GM12878 (cell line): ENCODE data around the gene GLOD5. TPM values are rescaled to one million over a fixed set of nuclear protein-coding genes. Genes with fewer than 3 reads are reported as not detected.
A peak's percentile ranks its signal among the peaks of the same experiment; 100 is the strongest.

Experiments
- BCL11A ChIP-seq: IDR thresholded peaks from 2 replicates; pipeline ENCODE4 v1.6.1; 2011; ENCODE audit warnings: low read depth, low read length
- CEBPB ChIP-seq, 2 experiments: fragments of 150-350 bp in 1 of 2; IDR thresholded peaks; 2 replicates each; pipeline ENCODE4 v1.6.1; 2012 to 2014; ENCODE audit warnings: low read depth in 2 of 2, low read length in 2 of 2, borderline replicate concordance in 1 of 2, inconsistent platforms in 1 of 2
- CHD1 ChIP-seq: IDR thresholded peaks from 2 replicates; pipeline ENCODE4 v1.6.1; 2012; ENCODE audit warnings: low read depth, low read length, improper control_type of control experiment
- CREB1 ChIP-seq: IDR thresholded peaks from 2 replicates; pipeline ENCODE4 v1.6.1; 2012; ENCODE audit warnings: low read depth, mild to moderate bottlenecking, inconsistent platforms
- DPF2 ChIP-seq: fragments of 450-650 bp; IDR thresholded peaks from 2 replicates; pipeline ENCODE4 v1.6.1; 2017; ENCODE audit warnings: mild to moderate bottlenecking
- IKZF2 ChIP-seq, 2 experiments: fragments of 450-650 bp; IDR thresholded peaks; 2 replicates each; pipeline ENCODE4 v1.6.1; 2017; ENCODE audit warnings: mild to moderate bottlenecking in 2 of 2, moderate library complexity in 2 of 2
- JUND ChIP-seq: IDR thresholded peaks from 2 replicates; pipeline ENCODE4 v1.6.1; 2012; ENCODE audit warnings: low read depth, mild to moderate bottlenecking, low read length, improper control_type of control experiment, moderate library complexity
- MTA2 ChIP-seq: fragments of 450-650 bp; IDR thresholded peaks from 2 replicates; pipeline ENCODE4 v1.6.1; 2016; ENCODE audit warnings: low read depth, mild to moderate bottlenecking, moderate library complexity
- MYB ChIP-seq: fragments of 150-350 bp; IDR thresholded peaks from 2 replicates; pipeline ENCODE4 v1.6.1; 2014; ENCODE audit warnings: mild to moderate bottlenecking, low read depth, low read length, borderline replicate concordance
- NBN ChIP-seq: fragments of 450-650 bp; IDR thresholded peaks from 2 replicates; pipeline ENCODE4 v1.6.1; 2016
- POLR2A ChIP-seq: IDR thresholded peaks from 2 replicates; pipeline ENCODE4 v1.6.1; 2011; ENCODE audit warnings: low read depth, mild to moderate bottlenecking, low read length
- POLR2AphosphoS2 ChIP-seq: IDR thresholded peaks from 2 replicates; pipeline ENCODE4 v1.6.1; 2011; ENCODE audit warnings: low read depth, mild to moderate bottlenecking, low read length, improper control_type of control experiment, moderate library complexity
- RCOR1 ChIP-seq: conservative IDR thresholded peaks from 2 replicates; pipeline ENCODE4 v1.6.1; 2012; ENCODE audit warnings: low read depth, low read length, improper control_type of control experiment
- SIX5 ChIP-seq: IDR thresholded peaks from 2 replicates; pipeline ENCODE4 v1.6.1; 2011; ENCODE audit warnings: mild to moderate bottlenecking, low read depth, low read length, moderate library complexity; ENCODE audit not compliant: severe bottlenecking
- SP1 ChIP-seq: IDR thresholded peaks from one replicate; pipeline ENCODE4 v1.6.1; 2011; ENCODE audit warnings: low read depth, low read length
- SRF ChIP-seq, 2 experiments: IDR thresholded peaks; 2 replicates each; pipeline ENCODE4 v1.6.1; 2011; ENCODE audit warnings: low read depth in 2 of 2, low read length in 2 of 2, mild to moderate bottlenecking in 1 of 2, moderate library complexity in 1 of 2
- WRNIP1 ChIP-seq: IDR thresholded peaks from 2 replicates; pipeline ENCODE4 v1.6.1; 2011; ENCODE audit warnings: low read depth, low read length, improper control_type of control experiment, borderline replicate concordance
- polyA plus RNA-seq, 11 experiments: library from polyadenylated mRNA; depleted of rRNA in 4 of 11; unstranded in 6 of 11; stranded (reverse) in 5 of 11; fragments of >200 nt; fragmentation: Nextera tagmentation in 4 of 11; fragmentation: Illumina TruSeq in 1 of 11; extraction: Ambion mirVana in 4 of 11; extraction: Trizol in 1 of 11; gene quantifications; 1 replicate in 1 of 11; 2 replicates in 10 of 11; pipeline versions ENCODE4 v1.2.1 to v1.2.3, GENCODE V29; 2011 to 2016; ENCODE audit warnings: inconsistent platforms in 2 of 11, missing spikeins in 2 of 11, low read depth in 1 of 11
- total RNA-seq, 4 experiments: library from RNA; depleted of rRNA in 3 of 4; stranded (reverse); fragments of >200 nt in 3 of 4; fragmentation: Illumina TruSeq in 1 of 4; extraction: Trizol in 1 of 4; gene quantifications; 2 replicates each; pipeline versions ENCODE4 v1.2.1 to v1.2.3, GENCODE V29; 2013 to 2021
- TF ChIP-seq, protein P1 (sequence below): IDR thresholded peaks from 2 replicates; pipeline ENCODE4 v1.6.1; 2012; ENCODE audit warnings: low read depth, low read length, improper control_type of control experiment
- TF ChIP-seq, protein P2 (sequence below): fragments of 450-650 bp; formaldehyde crosslinking; IDR thresholded peaks from 2 replicates; pipeline ENCODE4 v1.4.0; 2022; ENCODE audit warnings: mild to moderate bottlenecking, moderate library complexity
- TF ChIP-seq, protein P3 (sequence below): fragments of 450-650 bp; IDR thresholded peaks from 2 replicates; pipeline ENCODE4 v1.6.1; 2014; ENCODE audit warnings: mild to moderate bottlenecking
- TF ChIP-seq, protein P4 (sequence below): fragments of 450-650 bp; formaldehyde crosslinking; IDR thresholded peaks from 2 replicates; pipeline ENCODE4 v1.4.0; 2020; ENCODE audit warnings: mild to moderate bottlenecking, moderate library complexity
- TF ChIP-seq, protein P5 (sequence below): IDR thresholded peaks from 2 replicates; pipeline ENCODE4 v1.6.1; 2011; ENCODE audit warnings: low read depth, mild to moderate bottlenecking, low read length, moderate library complexity, borderline replicate concordance; ENCODE audit errors: extremely low read depth

The GLOD5 gene
- total and polyA plus RNA-seq, 10 of the 15 experiments (the other 5 are each of a cell fraction or from before 2014, with no cell fraction given), result not detected

DNA sequence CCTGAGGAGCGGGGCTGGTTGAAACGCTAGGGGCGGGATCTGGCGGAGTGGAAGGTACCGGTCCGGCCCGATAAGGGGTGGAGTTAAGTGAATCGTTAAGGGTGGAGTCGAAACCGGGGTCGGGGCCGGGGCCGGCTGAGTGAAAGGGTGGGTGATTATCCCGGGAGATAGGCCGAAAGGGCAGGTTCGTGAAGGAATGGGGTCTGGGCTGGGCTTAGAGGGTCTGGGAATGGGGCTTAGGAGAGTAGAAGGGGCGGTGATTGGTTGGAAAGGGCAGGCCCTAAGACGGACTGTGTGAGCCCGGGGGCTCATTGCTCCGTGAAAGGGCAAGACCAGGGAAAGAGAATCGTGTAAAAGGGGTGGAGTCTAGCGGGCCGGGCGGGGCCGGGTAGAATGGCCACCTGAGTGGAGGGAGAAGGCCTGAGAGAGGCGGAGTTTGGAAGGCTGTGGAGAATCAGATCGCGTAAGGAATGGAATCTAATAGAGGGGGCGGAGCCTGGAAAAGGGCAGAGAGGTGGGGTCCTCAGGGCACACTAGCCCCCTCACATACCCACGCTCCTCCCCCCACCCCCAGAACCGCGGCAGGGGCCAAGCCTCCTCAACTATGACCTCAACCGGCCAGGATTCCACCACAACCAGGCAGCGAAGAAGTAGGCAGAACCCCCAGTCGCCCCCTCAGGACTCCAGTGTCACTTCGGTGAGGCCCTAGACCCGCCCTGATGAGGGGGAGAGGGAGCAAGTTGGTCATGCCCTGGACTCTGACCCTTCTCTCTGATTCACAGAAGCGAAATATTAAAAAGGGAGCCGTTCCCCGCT lies 40.8 kb downstream of the GLOD5 start (continued):
- TF ChIP-seq, protein P1, sequence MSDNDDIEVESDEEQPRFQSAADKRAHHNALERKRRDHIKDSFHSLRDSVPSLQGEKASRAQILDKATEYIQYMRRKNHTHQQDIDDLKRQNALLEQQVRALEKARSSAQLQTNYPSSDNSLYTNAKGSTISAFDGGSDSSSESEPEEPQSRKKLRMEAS, result no peak
- TF ChIP-seq POLR2A, result peak; percentile 66
- TF ChIP-seq MYB, result no peak
- no peak for TF ChIP-seq WRNIP1
- TF ChIP-seq, protein P2, sequence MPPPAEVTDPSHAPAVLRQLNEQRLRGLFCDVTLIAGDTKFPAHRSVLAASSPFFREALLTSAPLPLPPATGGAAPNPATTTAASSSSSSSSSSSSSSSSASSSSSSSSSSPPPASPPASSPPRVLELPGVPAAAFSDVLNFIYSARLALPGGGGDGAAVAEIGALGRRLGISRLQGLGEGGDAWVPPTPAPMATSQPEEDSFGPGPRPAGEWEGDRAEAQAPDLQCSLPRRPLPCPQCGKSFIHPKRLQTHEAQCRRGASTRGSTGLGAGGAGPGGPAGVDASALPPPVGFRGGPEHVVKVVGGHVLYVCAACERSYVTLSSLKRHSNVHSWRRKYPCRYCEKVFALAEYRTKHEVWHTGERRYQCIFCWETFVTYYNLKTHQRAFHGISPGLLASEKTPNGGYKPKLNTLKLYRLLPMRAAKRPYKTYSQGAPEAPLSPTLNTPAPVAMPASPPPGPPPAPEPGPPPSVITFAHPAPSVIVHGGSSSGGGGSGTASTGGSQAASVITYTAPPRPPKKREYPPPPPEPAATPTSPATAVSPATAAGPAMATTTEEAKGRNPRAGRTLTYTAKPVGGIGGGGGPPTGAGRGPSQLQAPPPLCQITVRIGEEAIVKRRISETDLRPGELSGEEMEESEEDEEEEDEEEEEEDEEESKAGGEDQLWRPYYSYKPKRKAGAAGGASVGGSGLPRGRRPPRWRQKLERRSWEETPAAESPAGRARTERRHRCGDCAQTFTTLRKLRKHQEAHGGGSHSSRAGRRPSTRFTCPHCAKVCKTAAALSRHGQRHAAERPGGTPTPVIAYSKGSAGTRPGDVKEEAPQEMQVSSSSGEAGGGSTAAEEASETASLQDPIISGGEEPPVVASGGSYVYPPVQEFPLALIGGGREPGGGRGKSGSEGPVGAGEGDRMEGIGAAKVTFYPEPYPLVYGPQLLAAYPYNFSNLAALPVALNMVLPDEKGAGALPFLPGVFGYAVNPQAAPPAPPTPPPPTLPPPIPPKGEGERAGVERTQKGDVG, result no peak
- TF ChIP-seq SP1, result no peak
- TF ChIP-seq JUND, result no peak
- TF ChIP-seq CHD1, result no peak
- TF ChIP-seq CREB1, result no peak
- no peak; a peak in 1 of 4 replicates for TF ChIP-seq IKZF2 (IDR thresholded peaks at IDR 0.05)
- TF ChIP-seq SRF (IDR thresholded peaks at IDR 0.05; ENCODE audit: low read depth in 2 of 2, low read length in 2 of 2), result no peak
- no peak for TF ChIP-seq RCOR1
- TF ChIP-seq, protein P3, sequence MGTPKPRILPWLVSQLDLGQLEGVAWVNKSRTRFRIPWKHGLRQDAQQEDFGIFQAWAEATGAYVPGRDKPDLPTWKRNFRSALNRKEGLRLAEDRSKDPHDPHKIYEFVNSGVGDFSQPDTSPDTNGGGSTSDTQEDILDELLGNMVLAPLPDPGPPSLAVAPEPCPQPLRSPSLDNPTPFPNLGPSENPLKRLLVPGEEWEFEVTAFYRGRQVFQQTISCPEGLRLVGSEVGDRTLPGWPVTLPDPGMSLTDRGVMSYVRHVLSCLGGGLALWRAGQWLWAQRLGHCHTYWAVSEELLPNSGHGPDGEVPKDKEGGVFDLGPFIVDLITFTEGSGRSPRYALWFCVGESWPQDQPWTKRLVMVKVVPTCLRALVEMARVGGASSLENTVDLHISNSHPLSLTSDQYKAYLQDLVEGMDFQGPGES, result no peak
- TF ChIP-seq, protein P4, sequence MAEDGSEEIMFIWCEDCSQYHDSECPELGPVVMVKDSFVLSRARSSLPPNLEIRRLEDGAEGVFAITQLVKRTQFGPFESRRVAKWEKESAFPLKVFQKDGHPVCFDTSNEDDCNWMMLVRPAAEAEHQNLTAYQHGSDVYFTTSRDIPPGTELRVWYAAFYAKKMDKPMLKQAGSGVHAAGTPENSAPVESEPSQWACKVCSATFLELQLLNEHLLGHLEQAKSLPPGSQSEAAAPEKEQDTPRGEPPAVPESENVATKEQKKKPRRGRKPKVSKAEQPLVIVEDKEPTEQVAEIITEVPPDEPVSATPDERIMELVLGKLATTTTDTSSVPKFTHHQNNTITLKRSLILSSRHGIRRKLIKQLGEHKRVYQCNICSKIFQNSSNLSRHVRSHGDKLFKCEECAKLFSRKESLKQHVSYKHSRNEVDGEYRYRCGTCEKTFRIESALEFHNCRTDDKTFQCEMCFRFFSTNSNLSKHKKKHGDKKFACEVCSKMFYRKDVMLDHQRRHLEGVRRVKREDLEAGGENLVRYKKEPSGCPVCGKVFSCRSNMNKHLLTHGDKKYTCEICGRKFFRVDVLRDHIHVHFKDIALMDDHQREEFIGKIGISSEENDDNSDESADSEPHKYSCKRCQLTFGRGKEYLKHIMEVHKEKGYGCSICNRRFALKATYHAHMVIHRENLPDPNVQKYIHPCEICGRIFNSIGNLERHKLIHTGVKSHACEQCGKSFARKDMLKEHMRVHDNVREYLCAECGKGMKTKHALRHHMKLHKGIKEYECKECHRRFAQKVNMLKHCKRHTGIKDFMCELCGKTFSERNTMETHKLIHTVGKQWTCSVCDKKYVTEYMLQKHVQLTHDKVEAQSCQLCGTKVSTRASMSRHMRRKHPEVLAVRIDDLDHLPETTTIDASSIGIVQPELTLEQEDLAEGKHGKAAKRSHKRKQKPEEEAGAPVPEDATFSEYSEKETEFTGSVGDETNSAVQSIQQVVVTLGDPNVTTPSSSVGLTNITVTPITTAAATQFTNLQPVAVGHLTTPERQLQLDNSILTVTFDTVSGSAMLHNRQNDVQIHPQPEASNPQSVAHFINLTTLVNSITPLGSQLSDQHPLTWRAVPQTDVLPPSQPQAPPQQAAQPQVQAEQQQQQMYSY, result no peak
- no peak for TF ChIP-seq SIX5
- TF ChIP-seq CEBPB (IDR thresholded peaks at IDR 0.05; ENCODE audit: borderline replicate concordance in 1 of 2, low read depth in 2 of 2, low read length in 2 of 2), result no peak
- no peak for TF ChIP-seq POLR2AphosphoS2
- peak; percentile 15; the same call in 1 of the 2 replicates for TF ChIP-seq MTA2
- TF ChIP-seq, protein P5, sequence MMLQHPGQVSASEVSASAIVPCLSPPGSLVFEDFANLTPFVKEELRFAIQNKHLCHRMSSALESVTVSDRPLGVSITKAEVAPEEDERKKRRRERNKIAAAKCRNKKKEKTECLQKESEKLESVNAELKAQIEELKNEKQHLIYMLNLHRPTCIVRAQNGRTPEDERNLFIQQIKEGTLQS, result no peak
- no peak for TF ChIP-seq BCL11A
- TF ChIP-seq DPF2, result no peak
- TF ChIP-seq NBN, result peak; percentile 93
